NCI-H1417 (cell line): ENCODE measurements around the gene PRL.
A peak's percentile ranks its signal among the peaks of the same experiment; 100 is the strongest.

Experiments
- DNase-seq, 3 experiments: peaks; one replicate each; lab custom pipeline; 2025; lab: John Stamatoyannopoulos, UW

PRL gene

GRCh38 chr6:22296936-22297335 lies at the start of gene PRL:
PRL (minus strand) TSS chr6:22297036; CDS start chr6:22296982, 54 bp downstream.
- DNase-seq, result no peak

- DNase-seq, result no peak
Observed at GRCh38 chr6:22343864-22344263, 47.0 kb upstream of the PRL start.

GRCh38 chr6:22334778-22335177 lies 37.9 kb upstream of the PRL start:
- DNase-seq, result peak in 1 of 3 experiments; percentile 62

GRCh38 chr6:22333802-22334201 lies 37.0 kb upstream of the PRL start:
- DNase-seq, result no peak

- no peak for DNase-seq
Observed at GRCh38 chr6:22332711-22333110, 35.9 kb upstream of the PRL start.

GRCh38 chr6:22332216-22332615 lies 35.4 kb upstream of the PRL start:
- DNase-seq, result no peak

- DNase-seq, result no peak
Observed at GRCh38 chr6:22330941-22331340, 34.1 kb upstream of the PRL start.

- no peak for DNase-seq
Observed at GRCh38 chr6:22328474-22328873, 31.6 kb upstream of the PRL start.

- no peak for DNase-seq
Observed at GRCh38 chr6:22327881-22328280, 31.0 kb upstream of the PRL start.

- no peak for DNase-seq
Observed at GRCh38 chr6:22326500-22326899, 29.7 kb upstream of the PRL start.

- DNase-seq, result no peak
Observed at GRCh38 chr6:22325481-22325880, 28.6 kb upstream of the PRL start.

- no peak for DNase-seq
Observed at GRCh38 chr6:22323848-22324247, 27.0 kb upstream of the PRL start.

- DNase-seq, result no peak
Observed at GRCh38 chr6:22322103-22323030, 25.5 kb upstream of the PRL start.

GRCh38 chr6:22320750-22321149 lies 23.9 kb upstream of the PRL start:
- DNase-seq, result no peak

GRCh38 chr6:22318404-22318803 lies 21.6 kb upstream of the PRL start:
- no peak for DNase-seq

GRCh38 chr6:22313796-22314195 lies 17.0 kb upstream of the PRL start:
- no peak for DNase-seq

- DNase-seq, result no peak
Observed at GRCh38 chr6:22308939-22309338, 12.1 kb upstream of the PRL start.

- DNase-seq, result no peak
Observed at GRCh38 chr6:22306741-22307466, 10.1 kb upstream of the PRL start.

GRCh38 chr6:22302838-22303237 lies 6.0 kb upstream of the PRL start:
- DNase-seq, result no peak

- no peak for DNase-seq
Observed at GRCh38 chr6:22300273-22300998, 3.6 kb upstream of the PRL start.

GRCh38 chr6:22298475-22298890 lies 1.6 kb upstream of the PRL start:
- no peak for DNase-seq

GRCh38 chr6:22296067-22296466 lies 769 bp downstream of the PRL start:
- DNase-seq, result no peak
